ENCODE data around the gene DMC1.
A peak's percentile ranks its signal among the peaks of the same experiment; 100 is the strongest.
"Not testable (repeated sequence)": the region's sequence is repeated elsewhere in the genome, so short reads cannot be mapped to it uniquely, and the experiment has no call there.

The DMC1 gene

GRCh38 chr22:38569972-38570778 lies at the start of gene DMC1:
DMC1 (minus strand) TSS chr22:38570183; CDS start chr22:38568256, 1,927 bp downstream.
- no peak for TF ChIP-seq CTCF (IDR thresholded peaks at IDR 0.05; ENCODE audit: low read depth, low read length, missing control alignments)
- peak; percentile 63 for DNase-seq (ENCODE audit: extremely low read depth, low read depth)
- peak within 1 kb of the TSS; percentile 58 for H3K4me3 ChIP-seq (replicated peaks; ENCODE audit: low read depth, low read length)

GRCh38 chr22:38618682-38619081 lies 48.7 kb upstream of the DMC1 start:
- H3K4me3 ChIP-seq (replicated peaks; ENCODE audit: low read depth, low read length), result no peak overlapping the region
- no peak for DNase-seq (ENCODE audit: extremely low read depth, low read depth)
- no peak for TF ChIP-seq CTCF (IDR thresholded peaks at IDR 0.05; ENCODE audit: low read depth, low read length, missing control alignments)

GRCh38 chr22:38618258-38618657 lies 48.3 kb upstream of the DMC1 start:
- DNase-seq (ENCODE audit: extremely low read depth, low read depth), result no peak
- TF ChIP-seq CTCF (IDR thresholded peaks at IDR 0.05; ENCODE audit: low read depth, low read length, missing control alignments), result no peak
- H3K4me3 ChIP-seq (replicated peaks; ENCODE audit: low read depth, low read length), result no peak overlapping the region

- not testable (repeated sequence) for DNase-seq (ENCODE audit: extremely low read depth, low read depth); H3K4me3 ChIP-seq (replicated peaks; ENCODE audit: low read depth, low read length)
Observed at GRCh38 chr22:38615064-38615405, 45.1 kb upstream of the DMC1 start.

- no peak for DNase-seq (ENCODE audit: extremely low read depth, low read depth)
- H3K4me3 ChIP-seq (replicated peaks; ENCODE audit: low read depth, low read length), result no peak overlapping the region
- no peak for TF ChIP-seq CTCF (IDR thresholded peaks at IDR 0.05; ENCODE audit: low read depth, low read length, missing control alignments)
Observed at GRCh38 chr22:38614332-38615063, 44.5 kb upstream of the DMC1 start.

- DNase-seq (ENCODE audit: extremely low read depth, low read depth), result no peak
- no peak overlapping the region for H3K4me3 ChIP-seq (replicated peaks; ENCODE audit: low read depth, low read length)
- no peak for TF ChIP-seq CTCF (IDR thresholded peaks at IDR 0.05; ENCODE audit: low read depth, low read length, missing control alignments)
Observed at GRCh38 chr22:38613588-38613987, 43.6 kb upstream of the DMC1 start.

GRCh38 chr22:38612217-38613006 lies 42.4 kb upstream of the DMC1 start:
- no peak for TF ChIP-seq CTCF (IDR thresholded peaks at IDR 0.05; ENCODE audit: low read depth, low read length, missing control alignments)
- no peak for DNase-seq (ENCODE audit: extremely low read depth, low read depth)
- no peak overlapping the region for H3K4me3 ChIP-seq (replicated peaks; ENCODE audit: low read depth, low read length)
